Measurements from ENCODE around the gene OBSCN.

DNA sequence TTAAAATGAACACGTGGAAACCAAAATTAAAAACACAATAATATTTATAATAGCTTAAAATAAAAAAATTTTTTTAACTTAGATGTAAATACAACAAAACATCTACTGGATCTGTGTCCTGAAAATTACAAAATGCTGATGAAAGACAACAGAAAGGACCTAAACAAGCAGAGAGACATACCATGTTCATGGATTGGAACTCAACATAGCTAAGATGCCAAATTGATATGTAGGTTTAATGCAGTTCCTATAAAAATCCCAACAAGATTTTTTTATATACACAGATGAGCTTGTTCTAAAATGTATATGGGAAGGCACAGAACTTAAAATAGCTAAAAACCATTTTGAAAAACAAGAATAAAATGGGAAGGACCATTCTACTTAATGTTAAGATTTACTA is 117.4 kb downstream of the OBSCN start:
- no peak for TF ChIP-seq POLR2A (IDR thresholded peaks at IDR 0.05; ENCODE audit: low read depth, low read length)
- no peak for TF ChIP-seq TAF1 (IDR thresholded peaks at IDR 0.05; ENCODE audit: low read depth, low read length)
- TF ChIP-seq POLR2AphosphoS5 (IDR thresholded peaks at IDR 0.05; ENCODE audit: low read depth, low read length): no peak
- TF ChIP-seq SPI1 (IDR thresholded peaks at IDR 0.05; ENCODE audit: low read depth, low read length): no peak
- no peak for TF ChIP-seq POU2F2 (IDR thresholded peaks at IDR 0.05; ENCODE audit: low read depth, low read length)

Data from GM12891 (cell line).